Keratinocyte (primary cell): Measurements from ENCODE around the gene TBC1D4.

Experiments used
- CTCF ChIP-seq, 3 experiments: IDR thresholded peaks in 1 of 3; conservative IDR thresholded peaks in 1 of 3; optimal IDR thresholded peaks in 1 of 3; 2 replicates in 2 of 3; 3 replicates in 1 of 3; pipeline versions ENCODE3 to v1.5.1; 2011; ENCODE audit warnings: low read length in 3 of 3, mild to moderate bottlenecking in 3 of 3, moderate library complexity in 2 of 3, control low read depth in 1 of 3, inconsistent platforms in 1 of 3; ENCODE audit not compliant: insufficient read depth in 2 of 3; ENCODE audit errors: extremely low read depth in 1 of 3
- EZH2 ChIP-seq: IDR thresholded peaks from one replicate; pipeline ENCODE4 v1.6.1; 2012; ENCODE audit warnings: inconsistent platforms, mild to moderate bottlenecking, low read length, moderate library complexity

GRCh38 chr13:75373988-75374387 is 108.0 kb downstream of the TBC1D4 start:
- TF ChIP-seq EZH2 = no peak
- no peak for TF ChIP-seq CTCF (optimal IDR thresholded peaks at IDR 0.05 in 1 of 3, IDR thresholded peaks at IDR 0.05 in 1 of 3, conservative IDR thresholded peaks at IDR 0.05 in 1 of 3; ENCODE audit: extremely low read depth in 1 of 3, insufficient read depth in 2 of 3, low read length in 3 of 3)
